ENCODE measurements around the gene DGKE.

DGKE gene

GRCh38 chr17:56899403-56899802 lies 65.5 kb downstream of the DGKE start:
- Histone ChIP-seq H3K9me3 (replicated peaks; ENCODE audit: insufficient read depth, low read length) (no peaks in the 10 kb centered on the region), H3F3A (ENCODE audit: insufficient read depth, low read length) (no peaks in the 10 kb centered on the region), H4K20me1 (ENCODE audit: insufficient read depth, low read length) (peaks cover under 1% of the 10 kb centered on the region; the same call in 1 of the 2 replicates), H3K27me3 (replicated peaks; ENCODE audit: insufficient read depth, low read length) (no peaks in the 10 kb centered on the region), H3K4me3 (ENCODE audit: low read length) (no peak overlapping the region), H3K36me3 (replicated peaks; ENCODE audit: insufficient read depth, low read length) (peaks cover 58% of the 10 kb centered on the region), H2AFZ (ENCODE audit: low read length) (no peak overlapping the region), H3K27ac (ENCODE audit: low read length) (no peak overlapping the region), H3K4me1 (ENCODE audit: low read length) (peaks cover 39% of the 10 kb centered on the region), H3K79me2 (ENCODE audit: low read length) (peaks cover 99% of the 10 kb centered on the region), H3K4me2 (ENCODE audit: low read depth, low read length) (no peak overlapping the region), H3K9ac (ENCODE audit: low read length) (no peak overlapping the region), H3K9me2 (replicated peaks; ENCODE audit: insufficient read depth, low read length) (no peaks in the 10 kb centered on the region)
- TF ChIP-seq EZH2 (optimal IDR thresholded peaks at IDR 0.05; ENCODE audit: low read depth, low read length) (no peak), EZH2phosphoT487 (IDR thresholded peaks at IDR 0.05; ENCODE audit: low read length) (no peak), CTCF (IDR thresholded peaks at IDR 0.05; ENCODE audit: low read length) (no peak)
- no peak for DNase-seq

- Histone ChIP-seq H3K4me3 (ENCODE audit: low read length) (no peak overlapping the region), H3K9me2 (replicated peaks; ENCODE audit: insufficient read depth, low read length) (no peaks in the 10 kb centered on the region), H3K79me2 (ENCODE audit: low read length) (peaks cover 99% of the 10 kb centered on the region), H3F3A (ENCODE audit: insufficient read depth, low read length) (0 out of 2 replicates have a peak, but pooled peaks cover 5% of the 10 kb centered on the region), H3K27me3 (replicated peaks; ENCODE audit: insufficient read depth, low read length) (no peaks in the 10 kb centered on the region), H4K20me1 (ENCODE audit: insufficient read depth, low read length) (peaks cover 8% of the 10 kb centered on the region), H2AFZ (ENCODE audit: low read length) (no peak overlapping the region), H3K4me1 (ENCODE audit: low read length) (peaks cover 37% of the 10 kb centered on the region), H3K36me3 (replicated peaks; ENCODE audit: insufficient read depth, low read length) (peaks cover 63% of the 10 kb centered on the region), H3K9ac (ENCODE audit: low read length) (no peak overlapping the region), H3K9me3 (replicated peaks; ENCODE audit: insufficient read depth, low read length) (no peaks in the 10 kb centered on the region), H3K27ac (ENCODE audit: low read length) (no peak overlapping the region), H3K4me2 (ENCODE audit: low read depth, low read length) (no peak overlapping the region)
- TF ChIP-seq EZH2phosphoT487 (IDR thresholded peaks at IDR 0.05; ENCODE audit: low read length) (no peak), EZH2 (optimal IDR thresholded peaks at IDR 0.05; ENCODE audit: low read depth, low read length) (no peak), CTCF (IDR thresholded peaks at IDR 0.05; ENCODE audit: low read length) (no peak)
- no peak for DNase-seq
These were observed 68.4 kb downstream of the DGKE start for GRCh38 chr17:56902348-56902747.

GRCh38 chr17:56903560-56903959 lies 69.6 kb downstream of the DGKE start:
- Histone ChIP-seq H3K79me2 (ENCODE audit: low read length) (peaks cover 99% of the 10 kb centered on the region), H3K27me3 (replicated peaks; ENCODE audit: insufficient read depth, low read length) (no peaks in the 10 kb centered on the region), H3K4me2 (ENCODE audit: low read depth, low read length) (no peak overlapping the region), H3K27ac (ENCODE audit: low read length) (no peak overlapping the region), H3K9me3 (replicated peaks; ENCODE audit: insufficient read depth, low read length) (no peaks in the 10 kb centered on the region), H3K9me2 (replicated peaks; ENCODE audit: insufficient read depth, low read length) (no peaks in the 10 kb centered on the region), H3K4me1 (ENCODE audit: low read length) (peaks cover 36% of the 10 kb centered on the region), H2AFZ (ENCODE audit: low read length) (no peak overlapping the region), H3K36me3 (replicated peaks; ENCODE audit: insufficient read depth, low read length) (peaks cover 67% of the 10 kb centered on the region), H4K20me1 (ENCODE audit: insufficient read depth, low read length) (peaks cover 8% of the 10 kb centered on the region), H3K9ac (ENCODE audit: low read length) (no peak overlapping the region), H3K4me3 (ENCODE audit: low read length) (no peak overlapping the region), H3F3A (ENCODE audit: insufficient read depth, low read length) (peaks cover 14% of the 10 kb centered on the region)
- TF ChIP-seq EZH2phosphoT487 (IDR thresholded peaks at IDR 0.05; ENCODE audit: low read length) (no peak), CTCF (IDR thresholded peaks at IDR 0.05; ENCODE audit: low read length) (no peak), EZH2 (optimal IDR thresholded peaks at IDR 0.05; ENCODE audit: low read depth, low read length) (no peak)
- DNase-seq, result no peak

Measured in MM.1S (cell line).